Activated CD4-positive, alpha-beta memory T cell treated with anti-CD3 and anti-CD28 coated beads for 36 hours (primary cell): ENCODE results near the gene ARFGAP1. TPM values are rescaled to one million over a fixed set of nuclear protein-coding genes. Genes with fewer than 3 reads are reported as not detected.

Experiments
- CTCF ChIA-PET: fragments of 350-600 bp; sonication (Branson Sonifier 250); formaldehyde crosslinking; loops from one replicate; lab custom pipeline; 2021; ENCODE audit warnings: antibody characterized with exemption, inconsistent platforms; lab: Charles Lee
- POLR2A ChIA-PET: fragments of 350-600 bp; sonication (Branson Sonifier 250); formaldehyde crosslinking; loops from one replicate; lab custom pipeline; 2021; ENCODE audit warnings: antibody characterized with exemption; lab: Charles Lee
- DNase-seq: peaks from one replicate; pipeline ENCODE4 v3.0.0-alpha.2; 2020
- H3K27ac Mint-ChIP-seq: one replicate; pipeline ENCODE4 v1.8.0; 2021; ENCODE audit warnings: mixed read lengths
- H3K27me3 Mint-ChIP-seq: one replicate; pipeline ENCODE4 v1.8.0; 2021; ENCODE audit warnings: mixed read lengths
- H3K36me3 Mint-ChIP-seq: one replicate; pipeline ENCODE4 v1.8.0; 2021; ENCODE audit warnings: mixed read lengths
- H3K4me1 Mint-ChIP-seq: one replicate; pipeline ENCODE4 v1.8.0; 2021; ENCODE audit warnings: low read depth, mixed read lengths
- H3K4me3 Mint-ChIP-seq: one replicate; pipeline ENCODE4 v1.8.0; 2021; ENCODE audit warnings: mild to moderate bottlenecking, mixed read lengths
- H3K9me3 Mint-ChIP-seq: one replicate; pipeline ENCODE4 v1.8.0; 2021; ENCODE audit warnings: mixed read lengths
- intact Hi-C: fragments of 100-400 bp; cut with micrococcal nuclease; formaldehyde crosslinking; loops from one replicate; pipeline ENCODE4 v1.15.1; 2023
- total RNA-seq, 2 experiments: library from RNA; stranded (reverse); gene quantifications; one replicate each; pipeline ENCODE4 v1.2.3, GENCODE V29; 2021

ARFGAP1 gene
- total RNA-seq, 2 experiments from 2014 or later: 68.4 to 72.4 TPM

DNA sequence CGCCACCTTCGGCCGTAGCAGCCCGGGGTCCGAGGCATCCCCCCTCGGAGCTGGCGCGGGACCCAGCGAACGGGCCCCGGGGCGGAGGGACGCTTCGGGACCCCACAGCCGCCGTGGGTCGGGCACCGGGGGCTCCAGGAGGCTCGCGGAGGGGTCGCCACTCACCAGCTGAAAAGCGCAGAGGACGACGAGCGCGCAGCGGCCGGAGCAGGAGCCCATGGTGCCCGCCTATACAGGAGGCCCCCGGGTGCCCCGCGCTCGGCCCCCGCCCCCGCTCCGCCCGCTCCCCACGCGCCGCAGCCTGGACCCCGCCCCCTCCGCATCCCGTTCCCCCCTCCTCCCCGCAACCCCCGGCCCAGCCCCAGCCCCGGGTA lies 18.4 kb upstream of the ARFGAP1 start, which contains the start of gene NKAIN4:
NKAIN4 (minus strand) TSS at position 232 of the 374 bp plus-strand sequence; CDS start at position 219, 13 bp downstream.
- H3K4me1 Mint-ChIP-seq: peaks cover 3% of the 10 kb centered on the region
- ChIA-PET CTCF (interaction anchor here (2.3 kb wide), 1 partner anchor 31 kb away, joined by 6 read pairs; no protein-coding TSS in a partner anchor), POLR2A (no interaction called here)
- no peak for DNase-seq
- no peaks in the 10 kb centered on the region for H3K9me3 Mint-ChIP-seq
- no peak within 1 kb of the TSS for H3K4me3 Mint-ChIP-seq
- intact Hi-C loops: no loop called here
- no peak within 1 kb of the TSS for H3K27ac Mint-ChIP-seq
- H3K27me3 Mint-ChIP-seq: peaks cover 43% of the 10 kb centered on the region
- H3K36me3 Mint-ChIP-seq: no peaks in the 10 kb centered on the region

DNA sequence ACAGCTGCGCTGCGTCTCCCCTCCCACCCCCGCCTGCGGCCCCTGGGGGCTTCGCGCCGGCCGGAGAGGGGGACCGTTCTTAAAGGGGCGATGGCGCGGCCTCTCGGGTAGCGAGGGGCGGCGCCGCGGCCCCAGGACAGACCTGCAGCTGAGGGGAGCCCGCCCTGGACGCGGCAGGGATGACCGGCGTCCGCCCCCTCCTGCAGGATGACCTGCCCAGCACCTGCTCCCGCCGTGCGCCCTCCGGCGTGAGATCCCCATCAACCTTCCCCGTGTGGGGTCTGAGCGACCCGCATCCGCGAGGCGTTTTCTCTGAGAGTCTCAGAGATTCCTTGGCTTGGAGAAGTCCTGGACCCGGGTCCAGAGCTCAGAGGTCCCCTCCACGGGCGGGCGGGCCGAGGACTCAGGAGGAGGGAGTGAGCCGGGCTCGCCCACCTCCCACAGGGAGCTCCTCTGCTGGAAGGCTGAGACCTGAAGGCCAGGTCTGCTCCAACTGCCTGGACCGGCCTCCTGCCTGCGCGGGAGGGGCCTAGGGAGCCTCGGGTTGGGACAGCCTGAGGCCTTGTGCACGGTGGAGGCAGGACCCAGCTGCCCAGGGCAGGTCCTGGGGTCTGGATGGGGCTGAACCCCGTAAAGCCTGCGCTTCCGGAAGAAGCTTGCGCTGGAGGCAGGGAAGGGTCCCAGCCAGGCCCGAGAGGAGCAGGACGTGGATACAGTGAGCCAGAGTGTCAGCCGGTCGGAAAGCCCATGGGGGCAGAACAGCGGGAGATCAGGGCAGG lies 17.8 kb upstream of the ARFGAP1 start:
- no peak for DNase-seq
- no peak overlapping the region for H3K27ac Mint-ChIP-seq
- H3K27me3 Mint-ChIP-seq: peaks cover 42% of the 10 kb centered on the region
- ChIA-PET POLR2A (no interaction called here), CTCF (no interaction called here)
- no peak overlapping the region for H3K4me3 Mint-ChIP-seq
- intact Hi-C loops: no loop called here
- H3K9me3 Mint-ChIP-seq: no peaks in the 10 kb centered on the region
- H3K4me1 Mint-ChIP-seq: peaks cover 3% of the 10 kb centered on the region
- H3K36me3 Mint-ChIP-seq: no peaks in the 10 kb centered on the region

DNA sequence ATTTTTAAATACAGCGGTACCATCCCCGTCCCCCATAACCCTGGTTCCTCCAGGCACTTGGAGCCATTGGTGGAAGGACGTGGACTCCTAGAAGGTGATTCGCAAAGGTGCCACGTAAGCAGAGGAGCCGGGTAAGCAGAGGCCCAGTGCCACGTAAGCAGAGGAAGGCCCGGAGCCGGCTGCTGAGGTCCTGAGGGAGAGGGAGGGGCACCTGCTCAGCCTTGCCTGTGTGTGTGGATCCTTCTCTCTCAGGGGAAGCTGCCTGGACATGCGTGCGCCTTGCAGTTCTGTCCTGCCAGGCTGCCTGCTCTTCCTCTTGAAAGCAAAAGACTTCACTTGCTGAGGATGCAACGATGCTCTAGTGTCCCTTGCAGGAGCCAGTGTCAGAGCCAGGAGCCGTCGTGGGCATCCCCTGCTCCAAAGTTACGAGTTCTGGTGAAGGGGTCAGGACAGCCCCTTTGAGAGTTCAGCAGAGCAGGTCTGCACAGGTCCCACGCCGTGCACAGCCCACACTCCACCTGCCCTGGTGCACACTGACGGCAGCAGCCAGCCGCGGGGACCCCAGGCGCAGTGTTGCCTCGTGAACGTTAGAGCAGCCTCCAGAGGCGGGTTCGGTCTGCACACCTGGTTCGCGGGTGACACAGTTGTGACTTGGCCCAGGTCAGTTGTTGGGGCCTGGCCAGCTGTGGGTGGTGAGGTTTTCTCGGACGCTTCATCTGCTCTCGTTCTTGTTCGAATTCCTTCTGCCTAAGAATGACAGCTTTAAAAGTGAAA lies 16.5 kb upstream of the ARFGAP1 start:
- intact Hi-C loops: no loop called here
- POLR2A ChIA-PET: no interaction called here
- no peaks in the 10 kb centered on the region for H3K9me3 Mint-ChIP-seq
- no peak overlapping the region for H3K4me3 Mint-ChIP-seq
- no peak for DNase-seq
- no peaks in the 10 kb centered on the region for H3K36me3 Mint-ChIP-seq
- H3K27ac Mint-ChIP-seq: no peak overlapping the region
- H3K27me3 Mint-ChIP-seq: peaks cover 35% of the 10 kb centered on the region
- H3K4me1 Mint-ChIP-seq: peaks cover 3% of the 10 kb centered on the region
- CTCF ChIA-PET: no interaction called here

GRCh38 chr20:63256954-63257353 lies 15.7 kb upstream of the ARFGAP1 start:
- POLR2A ChIA-PET: no interaction called here

GRCh38 chr20:63257629-63258028 lies 15.0 kb upstream of the ARFGAP1 start:
- H3K27me3 Mint-ChIP-seq: peaks cover 35% of the 10 kb centered on the region

More at GRCh38 chr20:63256954-63257353, 15.7 kb upstream of the ARFGAP1 start:
- Mint-ChIP-seq H3K4me3 (no peak overlapping the region), H3K4me1 (peaks cover 3% of the 10 kb centered on the region), H3K36me3 (no peaks in the 10 kb centered on the region), H3K27me3 (peaks cover 35% of the 10 kb centered on the region), H3K9me3 (no peaks in the 10 kb centered on the region), H3K27ac (no peak overlapping the region)
- intact Hi-C loops: no loop called here
- CTCF ChIA-PET: no interaction called here
- no peak for DNase-seq

GRCh38 chr20:63258781-63259180 lies 13.8 kb upstream of the ARFGAP1 start:
- intact Hi-C loops: no loop called here
- Mint-ChIP-seq H3K36me3 (no peaks in the 10 kb centered on the region), H3K27ac (no peak overlapping the region), H3K9me3 (no peaks in the 10 kb centered on the region), H3K4me3 (no peak overlapping the region), H3K4me1 (peaks cover 2% of the 10 kb centered on the region), H3K27me3 (peaks cover 30% of the 10 kb centered on the region)
- ChIA-PET CTCF (no interaction called here), POLR2A (no interaction called here)
- DNase-seq: no peak

More at GRCh38 chr20:63257629-63258028, 15.0 kb upstream of the ARFGAP1 start:
- Mint-ChIP-seq H3K27ac (no peak overlapping the region), H3K9me3 (no peaks in the 10 kb centered on the region), H3K4me1 (peaks cover 5% of the 10 kb centered on the region), H3K36me3 (no peaks in the 10 kb centered on the region), H3K4me3 (no peak overlapping the region)
- ChIA-PET CTCF (interaction anchor here (1.2 kb wide), 1 partner anchor 35 kb away, joined by 4 read pairs; no protein-coding TSS in a partner anchor), POLR2A (no interaction called here)
- no peak for DNase-seq
- intact Hi-C loops: no loop called here

GRCh38 chr20:63259734-63260460 lies 12.7 kb upstream of the ARFGAP1 start:
- no peaks in the 10 kb centered on the region for H3K36me3 Mint-ChIP-seq
- H3K9me3 Mint-ChIP-seq: no peaks in the 10 kb centered on the region
- no peak overlapping the region for H3K27ac Mint-ChIP-seq
- no peak overlapping the region for H3K4me3 Mint-ChIP-seq
- POLR2A ChIA-PET: no interaction called here
- intact Hi-C loops: no loop called here
- DNase-seq: no peak
- CTCF ChIA-PET: interaction anchor here (2.0 kb wide), 1 partner anchor 37 kb away, joined by 7 read pairs; no protein-coding TSS in a partner anchor
- peaks cover 31% of the 10 kb centered on the region for H3K27me3 Mint-ChIP-seq
- H3K4me1 Mint-ChIP-seq: peaks cover 2% of the 10 kb centered on the region

- no peak overlapping the region for H3K27ac Mint-ChIP-seq
- no peak overlapping the region for H3K4me3 Mint-ChIP-seq
- no peaks in the 10 kb centered on the region for H3K9me3 Mint-ChIP-seq
- CTCF ChIA-PET: interaction anchor here (2.0 kb wide), 1 partner anchor 37 kb away, joined by 7 read pairs; no protein-coding TSS in a partner anchor
- no peak for DNase-seq
- peaks cover 2% of the 10 kb centered on the region for H3K4me1 Mint-ChIP-seq
- intact Hi-C loops: no loop called here
- POLR2A ChIA-PET: no interaction called here
- H3K27me3 Mint-ChIP-seq: peaks cover 25% of the 10 kb centered on the region
- H3K36me3 Mint-ChIP-seq: no peaks in the 10 kb centered on the region
Measured at GRCh38 chr20:63260521-63260920, 12.1 kb upstream of the ARFGAP1 start.

GRCh38 chr20:63261060-63261794 lies 11.4 kb upstream of the ARFGAP1 start:
- ChIA-PET CTCF (interaction anchor here (2.0 kb wide), 1 partner anchor 38 kb away, joined by 7 read pairs; no protein-coding TSS in a partner anchor), POLR2A (no interaction called here)
- Mint-ChIP-seq H3K27me3 (peaks cover 24% of the 10 kb centered on the region), H3K4me1 (peaks cover 2% of the 10 kb centered on the region), H3K4me3 (no peak overlapping the region), H3K36me3 (no peaks in the 10 kb centered on the region), H3K9me3 (no peaks in the 10 kb centered on the region), H3K27ac (no peak overlapping the region)
- intact Hi-C loops: no loop called here
- DNase-seq: no peak

- no peaks in the 10 kb centered on the region for H3K36me3 Mint-ChIP-seq
- POLR2A ChIA-PET: no interaction called here
- H3K27ac Mint-ChIP-seq: no peak overlapping the region
- intact Hi-C loops: no loop called here
- peaks cover 2% of the 10 kb centered on the region for H3K4me1 Mint-ChIP-seq
- H3K4me3 Mint-ChIP-seq: no peak overlapping the region
- DNase-seq: no peak
- peaks cover 19% of the 10 kb centered on the region for H3K27me3 Mint-ChIP-seq
- CTCF ChIA-PET: no interaction called here
- no peaks in the 10 kb centered on the region for H3K9me3 Mint-ChIP-seq
Measured at GRCh38 chr20:63261795-63262528, 10.7 kb upstream of the ARFGAP1 start.

GRCh38 chr20:63262836-63263235 lies 9.8 kb upstream of the ARFGAP1 start:
- no peak for DNase-seq
- Mint-ChIP-seq H3K9me3 (no peaks in the 10 kb centered on the region), H3K27ac (no peak overlapping the region), H3K4me1 (peaks cover 2% of the 10 kb centered on the region), H3K36me3 (no peaks in the 10 kb centered on the region), H3K27me3 (peaks cover 16% of the 10 kb centered on the region), H3K4me3 (no peak overlapping the region)
- ChIA-PET CTCF (no interaction called here), POLR2A (no interaction called here)
- intact Hi-C loops: no loop called here
